DND-41 (cell line): Measurements from ENCODE around the gene KLK3.

ENCODE experiments used
- CTCF ChIP-seq: IDR thresholded peaks from 2 replicates; pipeline ENCODE4 v1.5.1; 2012; ENCODE audit warnings: borderline replicate concordance, low read length, moderate library complexity, mild to moderate bottlenecking; ENCODE audit not compliant: poor library complexity, severe bottlenecking; ENCODE audit errors: extremely low read depth
- EZH2 ChIP-seq: IDR thresholded peaks from 3 replicates; pipeline ENCODE4 v1.6.1; 2012; ENCODE audit warnings: borderline replicate concordance, low read depth, mild to moderate bottlenecking, moderate library complexity, low read length, inconsistent platforms; ENCODE audit not compliant: severe bottlenecking

GRCh38 chr19:50851620-50852019 is 3.1 kb upstream of the KLK3 start:
- TF ChIP-seq CTCF (no peak), EZH2 (no peak)
